ENCODE measurements around the gene TMPRSS11D.

TMPRSS11D gene

GRCh38 chr4:67880866-67881610 is 2.8 kb downstream of the TMPRSS11D start:
- H3K9me3 ChIP-seq (replicated peaks in 1 of 11): 0 out of 22 replicates have a peak, but pooled peaks cover 0 to 8% (median 0%) of the 10 kb centered on the region in 11 experiments
- TF ChIP-seq Cebpa-rat (IDR thresholded peaks at IDR 0.05): no peak

GRCh38 chr4:67879486-67879885 is 4.3 kb downstream of the TMPRSS11D start:
- no peak overlapping the region for H3K4me3 ChIP-seq
- no peak for TF ChIP-seq Cebpa-rat (IDR thresholded peaks at IDR 0.05)
- H3K4me2 ChIP-seq: no peak overlapping the region
- no peak overlapping the region for H3K27ac ChIP-seq
- H3K9ac ChIP-seq: no peak overlapping the region
- no peaks in the 10 kb centered on the region for H4K20me1 ChIP-seq
- H3K27me3 ChIP-seq: no peaks in the 10 kb centered on the region
- no peaks in the 10 kb centered on the region for H3K36me3 ChIP-seq
- peaks cover 0 to 25% (median 0%) of the 10 kb centered on the region in 10 experiments; a peak in 7 of 20 replicates for H3K4me1 ChIP-seq
- 0 out of 22 replicates have a peak, but pooled peaks cover 0 to 8% (median 0%) of the 10 kb centered on the region in 11 experiments for H3K9me3 ChIP-seq (replicated peaks in 1 of 11)

More at GRCh38 chr4:67880866-67881610, 2.8 kb downstream of the TMPRSS11D start:
- H3K27ac ChIP-seq: 0 out of 22 replicates have a peak overlapping the region, but pooled peaks of 1 of the 11 experiments have one; percentile 12
- no peak overlapping the region for H3K9ac ChIP-seq
- H3K4me2 ChIP-seq: no peak overlapping the region
- no peak overlapping the region for H3K4me3 ChIP-seq
- H3K36me3 ChIP-seq: no peaks in the 10 kb centered on the region
- no peaks in the 10 kb centered on the region for H3K27me3 ChIP-seq
- no peaks in the 10 kb centered on the region for H4K20me1 ChIP-seq
- peaks cover 0 to 39% (median 4%) of the 10 kb centered on the region in 10 experiments; a peak in 10 of 20 replicates for H3K4me1 ChIP-seq

GRCh38 chr4:67877086-67877485 is 6.7 kb downstream of the TMPRSS11D start:
- no peaks in the 10 kb centered on the region for H3K27me3 ChIP-seq
- H3K4me2 ChIP-seq: no peak overlapping the region
- TF ChIP-seq Cebpa-rat (IDR thresholded peaks at IDR 0.05): no peak
- peaks cover 0 to 7% (median 0%) of the 10 kb centered on the region in 10 experiments; a peak in 2 of 20 replicates for H3K4me1 ChIP-seq
- H3K9ac ChIP-seq: no peak overlapping the region
- H3K4me3 ChIP-seq: no peak overlapping the region
- no peaks in the 10 kb centered on the region for H3K36me3 ChIP-seq
- no peaks in the 10 kb centered on the region for H4K20me1 ChIP-seq
- H3K27ac ChIP-seq: no peak overlapping the region
- 0 out of 22 replicates have a peak, but pooled peaks cover 0 to 8% (median 0%) of the 10 kb centered on the region in 11 experiments for H3K9me3 ChIP-seq (replicated peaks in 1 of 11)

GRCh38 chr4:67874986-67875385 is 8.8 kb downstream of the TMPRSS11D start:
- no peak overlapping the region for H3K4me3 ChIP-seq
- H3K27ac ChIP-seq: no peak overlapping the region
- TF ChIP-seq Cebpa-rat (IDR thresholded peaks at IDR 0.05): no peak
- H4K20me1 ChIP-seq: no peaks in the 10 kb centered on the region
- H3K4me2 ChIP-seq: no peak overlapping the region
- H3K36me3 ChIP-seq: no peaks in the 10 kb centered on the region
- no peaks in the 10 kb centered on the region for H3K4me1 ChIP-seq
- H3K9ac ChIP-seq: no peak overlapping the region
- no peaks in the 10 kb centered on the region for H3K27me3 ChIP-seq
- H3K9me3 ChIP-seq (replicated peaks in 1 of 11): 0 out of 22 replicates have a peak, but pooled peaks cover 0 to 5% (median 0%) of the 10 kb centered on the region in 11 experiments

- Histone ChIP-seq H3K9me3 (replicated peaks in 1 of 11) (no peaks in the 10 kb centered on the region), H3K4me1 (no peaks in the 10 kb centered on the region), H3K4me3 (no peak overlapping the region), H3K27ac (no peak overlapping the region), H3K36me3 (no peaks in the 10 kb centered on the region), H3K9ac (no peak overlapping the region), H4K20me1 (no peaks in the 10 kb centered on the region), H3K4me2 (no peak overlapping the region), H3K27me3 (no peaks in the 10 kb centered on the region)
- TF ChIP-seq Cebpa-rat (IDR thresholded peaks at IDR 0.05): no peak
Measured at GRCh38 chr4:67873116-67873515, 10.7 kb downstream of the TMPRSS11D start.

- Histone ChIP-seq H3K9ac (no peak overlapping the region), H3K27me3 (no peaks in the 10 kb centered on the region), H4K20me1 (no peaks in the 10 kb centered on the region), H3K27ac (no peak overlapping the region), H3K4me3 (no peak overlapping the region), H3K36me3 (no peaks in the 10 kb centered on the region), H3K4me1 (no peaks in the 10 kb centered on the region), H3K9me3 (replicated peaks in 1 of 11) (0 out of 22 replicates have a peak, but pooled peaks cover 0 to 2% (median 0%) of the 10 kb centered on the region in 11 experiments), H3K4me2 (no peak overlapping the region)
- no peak for TF ChIP-seq Cebpa-rat (IDR thresholded peaks at IDR 0.05)
Measured at GRCh38 chr4:67871867-67872266, 11.9 kb downstream of the TMPRSS11D start.

GRCh38 chr4:67869580-67870190 is 14.1 kb downstream of the TMPRSS11D start:
- Histone ChIP-seq H3K27ac (no peak overlapping the region), H3K9me3 (replicated peaks in 1 of 11) (0 out of 22 replicates have a peak, but pooled peaks cover 0 to 3% (median 0%) of the 10 kb centered on the region in 11 experiments), H3K4me1 (no peaks in the 10 kb centered on the region), H3K4me3 (no peak overlapping the region), H3K9ac (no peak overlapping the region), H3K36me3 (no peaks in the 10 kb centered on the region), H3K4me2 (no peak overlapping the region), H4K20me1 (no peaks in the 10 kb centered on the region), H3K27me3 (no peaks in the 10 kb centered on the region)
- TF ChIP-seq Cebpa-rat (IDR thresholded peaks at IDR 0.05): no peak

- H4K20me1 ChIP-seq: no peaks in the 10 kb centered on the region
- no peak overlapping the region for H3K9ac ChIP-seq
- peaks cover 0 to 9% (median 6%) of the 10 kb centered on the region in 10 experiments; a peak in 11 of 20 replicates for H3K4me1 ChIP-seq
- no peak overlapping the region for H3K4me3 ChIP-seq
- H3K4me2 ChIP-seq: peak overlapping the region in 6 of 11 experiments; percentile 1 to 28 (median 20); a peak in 9 of 22 replicates
- H3K36me3 ChIP-seq: no peaks in the 10 kb centered on the region
- no peaks in the 10 kb centered on the region for H3K27me3 ChIP-seq
- H3K27ac ChIP-seq: no peak overlapping the region
- H3K9me3 ChIP-seq (replicated peaks in 1 of 11): no peaks in the 10 kb centered on the region
- no peak for TF ChIP-seq Cebpa-rat (IDR thresholded peaks at IDR 0.05)
Measured at GRCh38 chr4:67861513-67861912, 22.3 kb downstream of the TMPRSS11D start.

- no peaks in the 10 kb centered on the region for H4K20me1 ChIP-seq
- H3K9me3 ChIP-seq (replicated peaks in 1 of 11): no peaks in the 10 kb centered on the region
- TF ChIP-seq Cebpa-rat (IDR thresholded peaks at IDR 0.05): no peak
Measured at GRCh38 chr4:67853336-67853735, 30.5 kb downstream of the TMPRSS11D start.

More at GRCh38 chr4:67853336-67853735, 30.5 kb downstream of the TMPRSS11D start:
- no peak overlapping the region for H3K4me2 ChIP-seq
- H3K36me3 ChIP-seq: no peaks in the 10 kb centered on the region
- H3K27me3 ChIP-seq: no peaks in the 10 kb centered on the region
- no peak overlapping the region for H3K9ac ChIP-seq
- H3K4me3 ChIP-seq: no peak overlapping the region
- no peak overlapping the region for H3K27ac ChIP-seq
- no peaks in the 10 kb centered on the region for H3K4me1 ChIP-seq

All from BLaER1 treated with 17β-estradiol and CSF1 and Interleukin-3, amounts not matched to agents 10 nM and 100 nM (cell line).